Hematopoietic multipotent progenitor cell treated with erythropoietin and hydrocortisone succinate and interleukin-3 and kit ligand, for 4 days (in vitro differentiated cells): ENCODE data around the gene POLA2.
"Not testable (repeated sequence)": the region's sequence is repeated elsewhere in the genome, so short reads cannot be mapped to it uniquely, and the experiment has no call there.

Experiments used
- DNase-seq: peaks from one replicate; pipeline ENCODE4 v3.0.0-alpha.2; 2015

The POLA2 gene

GRCh38 chr11:65310215-65310614, 48.5 kb downstream of the POLA2 start:
- no peak for DNase-seq

- DNase-seq: no peak
Measured at GRCh38 chr11:65310736-65311135, 49.0 kb downstream of the POLA2 start.

GRCh38 chr11:65311170-65311678, 49.5 kb downstream of the POLA2 start:
- DNase-seq: no peak

GRCh38 chr11:65314501-65315203, 52.9 kb downstream of the POLA2 start, which contains the start of gene CDC42EP2:
Gene CDC42EP2 (plus strand): TSS chr11:65314866. CDS start chr11:65320899, 6,033 bp downstream.
- DNase-seq: peak; percentile 86

- peak; percentile 85 for DNase-seq
Measured at GRCh38 chr11:65315204-65315865, 53.6 kb downstream of the POLA2 start.

- no peak for DNase-seq
Measured at GRCh38 chr11:65315866-65316226, 54.1 kb downstream of the POLA2 start.

- no peak for DNase-seq
Measured at GRCh38 chr11:65316227-65317024, 54.7 kb downstream of the POLA2 start.

GRCh38 chr11:65317025-65317786, 55.4 kb downstream of the POLA2 start:
- no peak for DNase-seq

- DNase-seq: no peak
Measured at GRCh38 chr11:65320386-65321075, 58.8 kb downstream of the POLA2 start.

- DNase-seq: no peak
Measured at GRCh38 chr11:65321076-65321475, 59.3 kb downstream of the POLA2 start.

GRCh38 chr11:65321828-65322485, 60.2 kb downstream of the POLA2 start:
- no peak for DNase-seq

- no peak for DNase-seq
Measured at GRCh38 chr11:65323813-65324212, 62.1 kb downstream of the POLA2 start.

GRCh38 chr11:65325435-65325834, 63.7 kb downstream of the POLA2 start:
- no peak for DNase-seq

GRCh38 chr11:65327021-65327420, 65.3 kb downstream of the POLA2 start:
- no peak for DNase-seq

- no peak for DNase-seq
Measured at GRCh38 chr11:65329478-65329877, 67.7 kb downstream of the POLA2 start.

- peak; percentile 97 for DNase-seq
Measured at GRCh38 chr11:65329944-65330403, 68.2 kb downstream of the POLA2 start.

GRCh38 chr11:65330544-65330943, 68.8 kb downstream of the POLA2 start:
- DNase-seq: no peak

- DNase-seq: not testable (repeated sequence)
Measured at GRCh38 chr11:65332591-65332990, 70.8 kb downstream of the POLA2 start.

GRCh38 chr11:65334696-65335295, 73.0 kb downstream of the POLA2 start:
- DNase-seq: no peak

GRCh38 chr11:65338676-65339075, 76.9 kb downstream of the POLA2 start:
- peak; percentile 58 for DNase-seq

- no peak for DNase-seq
Measured at GRCh38 chr11:65340226-65340625, 78.5 kb downstream of the POLA2 start.
